Thyroid gland (tissue), 4 donors: Measurements from ENCODE around the gene OLFM1. TPM values are rescaled to one million over a fixed set of nuclear protein-coding genes. Genes with fewer than 3 reads are reported as not detected.

ENCODE experiments used
- DNase-seq, 2 donors: peaks; one replicate each; pipeline ENCODE4 v3.0.0-alpha.2; 2019
- H3K27ac ChIP-seq, 3 donors: fragments of 200-600 bp; sonication (generic); 1 replicate in 2 of 3; 2 replicates in 1 of 3; pipeline ENCODE4 v1.5.1; 2016 to 2019; ENCODE audit warnings: mild to moderate bottlenecking in 1 of 3, moderate library complexity in 1 of 3
- H3K27me3 ChIP-seq: fragments of 200-600 bp; sonication (generic); one replicate; pipeline ENCODE4 v1.5.1; 2019
- H3K36me3 ChIP-seq, 2 donors: fragments of 200-600 bp; sonication (generic); one replicate each; pipeline ENCODE4 v1.5.1; 2016 to 2019
- H3K4me1 ChIP-seq, 2 donors: fragments of 200-600 bp; sonication (generic); one replicate each; pipeline ENCODE4 v1.5.1; 2017 to 2019
- H3K4me3 ChIP-seq, 3 donors: fragments of 200-600 bp; sonication (generic); replicated peaks in 1 of 3; 1 replicate in 2 of 3; 2 replicates in 1 of 3; pipeline ENCODE4 v1.5.1; 2016; ENCODE audit warnings: mild to moderate bottlenecking in 1 of 3
- H3K9me3 ChIP-seq: fragments of 200-600 bp; sonication (generic); one replicate; pipeline ENCODE4 v1.5.1; 2017
- POLR2A ChIP-seq, 2 donors: fragments of 450-650 bp; IDR thresholded peaks; one replicate each; pipeline ENCODE4 v1.6.1; 2017; ENCODE audit warnings: antibody characterized with exemption in 2 of 2, mild to moderate bottlenecking in 2 of 2, moderate library complexity in 1 of 2
- WGBS, 2 donors: methylation state at CpG; one replicate each; pipeline ENCODE4 v1.1.5; 2017; 5-methylcytosine and 5-hydroxymethylcytosine counted together
- intact Hi-C: fragments of 100-400 bp; cut with DNase I; formaldehyde crosslinking; loops from one replicate; pipeline ENCODE4 v1.15.1; 2023
- total RNA-seq, 4 donors: library from RNA; depleted of rRNA; stranded (reverse); fragments of >200 nt; gene quantifications; one replicate each; pipeline ENCODE4 v1.2.3, GENCODE V29; 2016
- TF ChIP-seq, protein P1 (sequence below), 6 experiments: fragments of 200-600 bp in 3 of 6; fragments of 450-650 bp in 3 of 6; sonication (generic) in 3 of 6; IDR thresholded peaks; one replicate each; pipeline ENCODE4 v1.5.1; 2016 to 2019; ENCODE audit warnings: antibody characterized with exemption in 6 of 6, mild to moderate bottlenecking in 2 of 6, inconsistent platforms in 1 of 6, moderate library complexity in 1 of 6

The OLFM1 gene
- total RNA-seq, 4 donors from 2014 or later = 7.2 to 25.8 (median 17.4) TPM

- no peaks in the 10 kb centered on the region for H3K36me3 ChIP-seq
- no peak overlapping the region for H3K27ac ChIP-seq
- no peak for DNase-seq
- H3K4me1 ChIP-seq = no peaks in the 10 kb centered on the region
- H3K9me3 ChIP-seq = no peaks in the 10 kb centered on the region
- no peak for TF ChIP-seq POLR2A (IDR thresholded peaks at IDR 0.05)
- TF ChIP-seq, protein P1, sequence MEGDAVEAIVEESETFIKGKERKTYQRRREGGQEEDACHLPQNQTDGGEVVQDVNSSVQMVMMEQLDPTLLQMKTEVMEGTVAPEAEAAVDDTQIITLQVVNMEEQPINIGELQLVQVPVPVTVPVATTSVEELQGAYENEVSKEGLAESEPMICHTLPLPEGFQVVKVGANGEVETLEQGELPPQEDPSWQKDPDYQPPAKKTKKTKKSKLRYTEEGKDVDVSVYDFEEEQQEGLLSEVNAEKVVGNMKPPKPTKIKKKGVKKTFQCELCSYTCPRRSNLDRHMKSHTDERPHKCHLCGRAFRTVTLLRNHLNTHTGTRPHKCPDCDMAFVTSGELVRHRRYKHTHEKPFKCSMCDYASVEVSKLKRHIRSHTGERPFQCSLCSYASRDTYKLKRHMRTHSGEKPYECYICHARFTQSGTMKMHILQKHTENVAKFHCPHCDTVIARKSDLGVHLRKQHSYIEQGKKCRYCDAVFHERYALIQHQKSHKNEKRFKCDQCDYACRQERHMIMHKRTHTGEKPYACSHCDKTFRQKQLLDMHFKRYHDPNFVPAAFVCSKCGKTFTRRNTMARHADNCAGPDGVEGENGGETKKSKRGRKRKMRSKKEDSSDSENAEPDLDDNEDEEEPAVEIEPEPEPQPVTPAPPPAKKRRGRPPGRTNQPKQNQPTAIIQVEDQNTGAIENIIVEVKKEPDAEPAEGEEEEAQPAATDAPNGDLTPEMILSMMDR (IDR thresholded peaks at IDR 0.05) = no peak
- WGBS, 2 donors = 79 to 80% methylated on average over 29 to 31 of the region's 31 CpGs
- H3K27me3 ChIP-seq = no peaks in the 10 kb centered on the region
- intact Hi-C loops = no loop called here
- H3K4me3 ChIP-seq = no peak overlapping the region
Measured at GRCh38 chr9:135050072-135050990, 37.1 kb upstream of the OLFM1 start.

GRCh38 chr9:135051316-135052038 is 36.0 kb upstream of the OLFM1 start:
- H3K27me3 ChIP-seq = no peaks in the 10 kb centered on the region
- 88% methylated on average over 17 of the region's 17 CpGs for WGBS, 2 donors
- H3K4me3 ChIP-seq = no peak overlapping the region
- H3K4me1 ChIP-seq = no peaks in the 10 kb centered on the region
- DNase-seq = no peak
- H3K9me3 ChIP-seq = no peaks in the 10 kb centered on the region
- intact Hi-C loops = no loop called here
- TF ChIP-seq, protein P1 (IDR thresholded peaks at IDR 0.05) = no peak
- TF ChIP-seq POLR2A (IDR thresholded peaks at IDR 0.05) = no peak
- no peaks in the 10 kb centered on the region for H3K36me3 ChIP-seq
- no peak overlapping the region for H3K27ac ChIP-seq

DNA sequence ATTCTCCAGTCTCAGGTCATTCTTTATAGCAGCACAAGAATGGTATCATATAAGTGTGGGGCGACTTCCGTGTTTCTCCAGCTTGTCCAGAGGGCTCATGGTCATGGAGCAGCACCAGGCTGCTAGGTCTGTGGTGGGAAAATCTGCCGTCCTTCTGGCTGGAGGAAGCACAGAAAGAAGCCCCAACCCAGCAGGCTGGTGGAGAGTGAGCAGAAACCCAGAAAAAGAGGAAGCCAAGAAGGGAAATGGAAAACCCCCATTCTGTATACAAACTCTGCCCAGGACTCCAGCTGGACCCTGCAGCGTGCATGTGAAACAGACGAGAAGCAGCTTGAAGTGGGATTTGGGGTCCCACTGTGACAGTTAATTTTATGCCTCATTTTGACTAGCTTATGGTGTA is 34.3 kb upstream of the OLFM1 start:
- Histone ChIP-seq H3K4me1 (no peaks in the 10 kb centered on the region), H3K27ac (no peak overlapping the region), H3K36me3 (no peaks in the 10 kb centered on the region), H3K9me3 (no peaks in the 10 kb centered on the region), H3K4me3 (no peak overlapping the region), H3K27me3 (no peaks in the 10 kb centered on the region)
- DNase-seq = no peak
- TF ChIP-seq, protein P1 (IDR thresholded peaks at IDR 0.05) = no peak
- TF ChIP-seq POLR2A (IDR thresholded peaks at IDR 0.05) = no peak
- intact Hi-C loops = no loop called here
- 71 to 84% methylated on average over 5 of the region's 5 CpGs for WGBS, 2 donors

GRCh38 chr9:135055181-135055580 is 32.3 kb upstream of the OLFM1 start:
- H3K4me3 ChIP-seq = no peak overlapping the region
- no peak overlapping the region for H3K27ac ChIP-seq
- WGBS, 2 donors = 90 to 91% methylated on average over 3 of the region's 3 CpGs
- intact Hi-C loops = no loop called here
- H3K36me3 ChIP-seq = no peaks in the 10 kb centered on the region
- no peaks in the 10 kb centered on the region for H3K4me1 ChIP-seq
- no peaks in the 10 kb centered on the region for H3K27me3 ChIP-seq
- no peak for DNase-seq
- H3K9me3 ChIP-seq = no peaks in the 10 kb centered on the region
- TF ChIP-seq, protein P1 (IDR thresholded peaks at IDR 0.05) = no peak
- no peak for TF ChIP-seq POLR2A (IDR thresholded peaks at IDR 0.05)

DNA sequence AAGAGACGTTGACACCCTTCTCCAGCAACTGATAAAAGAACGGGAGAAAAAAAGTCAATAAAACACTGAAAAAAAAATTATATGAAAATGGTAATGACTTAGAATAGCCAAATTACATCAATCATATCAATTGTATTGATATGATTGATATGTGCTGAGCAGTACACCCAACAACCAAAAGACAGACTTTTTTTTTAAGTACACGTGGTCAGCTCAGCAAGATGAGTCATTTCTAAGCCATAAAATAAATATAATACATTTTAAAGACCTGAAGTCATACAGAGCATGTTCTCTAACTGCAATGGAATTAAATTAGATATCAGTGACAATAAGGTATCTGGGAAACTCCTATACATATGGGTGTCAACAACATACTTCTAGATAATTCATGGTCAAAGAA is 30.9 kb upstream of the OLFM1 start:
- DNase-seq = no peak
- no peak overlapping the region for H3K4me3 ChIP-seq
- no peaks in the 10 kb centered on the region for H3K4me1 ChIP-seq
- no peak for TF ChIP-seq POLR2A (IDR thresholded peaks at IDR 0.05)
- TF ChIP-seq, protein P1 (IDR thresholded peaks at IDR 0.05) = no peak
- H3K36me3 ChIP-seq = no peaks in the 10 kb centered on the region
- H3K9me3 ChIP-seq = no peaks in the 10 kb centered on the region
- H3K27ac ChIP-seq = no peak overlapping the region
- 77 to 82% methylated on average over 3 of the region's 3 CpGs for WGBS, 2 donors
- H3K27me3 ChIP-seq = no peaks in the 10 kb centered on the region
- intact Hi-C loops = no loop called here
